ENCODE data around the gene OTUD7B. TPM values are rescaled to one million over a fixed set of nuclear protein-coding genes. Genes with fewer than 3 reads are reported as not detected.

The OTUD7B gene
- 6.7 and 15.9 TPM in 2 replicates for total RNA-seq

DNA sequence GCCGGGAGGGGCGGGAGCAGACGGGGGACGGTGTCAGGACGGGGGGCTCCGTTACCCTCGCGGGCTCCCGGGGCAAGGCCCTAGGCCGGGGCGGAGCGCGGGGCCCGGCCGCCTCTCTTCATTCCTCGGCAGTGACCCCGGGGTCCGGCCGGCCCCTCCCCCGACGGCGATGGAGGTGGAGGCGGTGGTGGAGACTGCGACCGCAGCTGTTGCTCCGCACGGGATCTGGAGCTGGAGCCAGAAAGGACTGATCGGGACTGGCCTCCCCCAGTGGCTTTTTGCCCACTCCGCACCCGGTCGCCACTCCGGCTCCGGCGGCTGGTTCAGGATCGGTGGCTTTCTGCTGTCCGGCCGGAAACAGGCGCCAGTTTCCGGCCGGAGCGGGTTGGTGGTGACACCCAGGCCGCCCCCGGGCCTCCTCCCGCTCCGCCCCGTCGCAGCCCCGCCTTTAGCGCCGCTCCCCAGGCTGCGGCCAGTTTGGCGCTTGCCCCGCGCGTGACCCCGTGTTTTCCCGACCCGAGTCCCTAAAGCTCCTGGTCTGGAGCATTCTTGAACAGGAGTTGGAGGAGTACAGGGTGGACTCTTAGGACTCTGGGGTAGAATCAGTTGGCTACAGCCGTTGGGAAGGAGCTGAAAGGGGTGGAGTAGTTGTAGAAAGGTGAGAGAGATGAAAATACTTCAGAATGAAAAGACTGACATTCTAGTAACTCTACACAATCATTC is at the start of gene OTUD7B:
Gene OTUD7B, minus strand, starts transcription at position 334 of the 723 bp plus-strand sequence. CDS start 33,216 bp downstream, outside the sequence.

DNA sequence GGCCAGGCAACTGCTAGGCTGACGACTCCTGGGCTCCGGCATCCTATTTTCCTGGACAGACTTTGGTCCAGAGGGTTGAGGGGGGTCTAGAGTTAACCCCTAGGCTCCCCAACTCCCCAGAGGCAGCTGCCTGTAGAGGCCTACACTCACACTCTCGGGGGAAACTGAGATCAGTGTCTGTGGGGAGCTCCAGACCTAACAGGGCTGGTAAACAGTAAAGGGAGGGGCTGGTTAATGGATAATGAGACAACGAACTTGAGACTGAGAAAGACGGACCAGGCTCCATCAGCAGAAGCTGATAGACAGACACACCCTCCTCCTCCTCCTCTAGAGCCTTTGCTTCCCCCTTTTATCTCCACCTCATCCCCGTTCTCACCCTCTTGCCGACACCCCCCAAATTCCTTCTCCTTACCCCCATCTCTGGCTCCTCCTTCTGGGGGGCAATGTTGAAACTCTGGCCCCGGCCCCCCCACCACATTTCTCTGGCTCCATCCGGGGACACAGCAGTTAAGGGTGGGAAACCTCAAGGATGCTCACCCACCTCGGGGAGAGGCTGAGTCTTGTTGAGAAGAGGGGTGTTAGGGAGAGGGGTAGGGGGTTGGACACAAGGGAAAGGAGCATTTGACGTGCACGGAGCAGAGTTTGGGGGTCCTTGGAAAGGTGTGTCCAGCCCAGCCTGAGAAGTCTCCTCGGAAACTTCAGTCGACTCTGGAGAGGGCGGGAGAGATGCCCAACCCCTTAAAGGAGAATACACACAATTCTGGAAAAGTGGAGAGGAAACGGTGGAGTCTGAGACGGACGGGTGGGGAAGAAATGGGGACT is 74.1 kb downstream of the OTUD7B start, which contains the start of gene MTMR11:
Gene MTMR11, minus strand, starts transcription at position 710 of the 822 bp plus-strand sequence. Its CDS starts 232 bp downstream, at position 478.

DNA sequence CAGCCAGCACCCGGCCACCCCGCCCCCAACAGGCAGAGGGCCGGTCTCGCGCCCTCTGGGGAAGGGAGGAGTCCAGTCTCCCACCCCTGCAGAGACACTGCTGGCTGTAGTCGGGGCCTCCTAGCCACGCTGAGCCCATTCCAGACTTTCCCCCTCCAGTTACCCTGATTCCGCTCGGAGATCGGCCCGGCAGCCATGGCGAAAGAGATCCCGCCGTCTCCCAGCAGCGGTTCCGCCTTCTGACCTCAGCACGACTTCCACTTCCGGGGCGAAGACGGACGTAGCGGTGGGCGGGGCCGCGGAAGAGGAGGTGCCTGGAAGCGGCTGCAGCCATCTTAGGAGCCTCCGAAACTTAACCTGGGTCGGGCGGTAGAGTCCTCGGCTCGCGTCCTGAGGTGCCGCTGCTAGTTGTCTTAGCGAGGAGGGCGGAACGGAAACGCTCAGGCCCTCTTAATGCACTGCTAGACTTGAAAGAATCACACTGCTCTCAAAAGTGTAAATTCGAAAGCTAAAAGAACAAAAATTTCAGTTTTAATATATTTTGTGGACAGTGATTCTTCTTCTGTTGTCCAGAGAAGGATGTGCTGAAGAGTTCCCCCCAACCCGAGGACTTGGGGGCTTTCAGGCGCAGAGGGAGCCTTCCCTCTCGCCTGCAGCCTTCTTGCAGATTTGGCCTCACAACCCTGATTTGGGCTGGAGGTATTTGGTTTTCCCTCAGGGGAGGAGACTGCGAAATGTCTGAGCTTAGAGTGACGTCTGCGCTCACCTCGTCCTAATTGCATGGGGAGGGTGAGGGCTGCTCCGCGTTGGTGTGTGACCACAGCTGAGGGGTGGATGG is 82.7 kb downstream of the OTUD7B start, which contains the start of gene SF3B4:
Gene SF3B4, minus strand, starts transcription at position 241 of the 838 bp plus-strand sequence. Its CDS starts 44 bp downstream, at position 197.

DNA sequence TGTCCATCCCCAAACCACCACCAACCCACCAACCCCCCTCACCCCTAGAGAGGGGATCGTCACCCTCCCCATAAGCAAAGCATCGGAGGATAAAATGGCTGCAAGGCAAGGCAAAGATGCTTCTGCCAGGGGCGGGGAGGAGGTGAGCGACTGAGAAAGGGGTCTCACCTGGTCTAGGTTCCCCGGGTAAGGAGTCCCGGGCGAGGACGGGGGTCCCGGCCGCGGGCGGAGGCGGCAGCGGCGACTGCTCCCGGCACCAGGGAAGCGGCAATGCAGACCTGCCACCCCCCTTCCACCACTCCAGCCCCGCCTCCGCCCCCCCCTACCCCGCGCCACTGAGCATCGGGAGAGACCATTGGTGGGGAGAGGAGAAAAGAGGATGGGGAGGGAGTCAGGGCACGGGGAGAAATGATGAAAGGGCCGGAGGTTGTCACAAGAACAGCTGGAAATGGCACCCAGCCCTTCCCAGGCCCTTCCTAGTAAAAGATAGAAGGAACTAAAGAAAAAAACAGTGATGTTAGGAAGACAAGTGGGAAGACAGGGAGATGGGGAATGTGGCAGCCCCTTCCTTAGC is 92.9 kb downstream of the OTUD7B start, which contains the start of gene SV2A:
Gene SV2A, minus strand, starts transcription at position 274 of the 574 bp plus-strand sequence. CDS start 4,004 bp downstream, outside the sequence.

DNA sequence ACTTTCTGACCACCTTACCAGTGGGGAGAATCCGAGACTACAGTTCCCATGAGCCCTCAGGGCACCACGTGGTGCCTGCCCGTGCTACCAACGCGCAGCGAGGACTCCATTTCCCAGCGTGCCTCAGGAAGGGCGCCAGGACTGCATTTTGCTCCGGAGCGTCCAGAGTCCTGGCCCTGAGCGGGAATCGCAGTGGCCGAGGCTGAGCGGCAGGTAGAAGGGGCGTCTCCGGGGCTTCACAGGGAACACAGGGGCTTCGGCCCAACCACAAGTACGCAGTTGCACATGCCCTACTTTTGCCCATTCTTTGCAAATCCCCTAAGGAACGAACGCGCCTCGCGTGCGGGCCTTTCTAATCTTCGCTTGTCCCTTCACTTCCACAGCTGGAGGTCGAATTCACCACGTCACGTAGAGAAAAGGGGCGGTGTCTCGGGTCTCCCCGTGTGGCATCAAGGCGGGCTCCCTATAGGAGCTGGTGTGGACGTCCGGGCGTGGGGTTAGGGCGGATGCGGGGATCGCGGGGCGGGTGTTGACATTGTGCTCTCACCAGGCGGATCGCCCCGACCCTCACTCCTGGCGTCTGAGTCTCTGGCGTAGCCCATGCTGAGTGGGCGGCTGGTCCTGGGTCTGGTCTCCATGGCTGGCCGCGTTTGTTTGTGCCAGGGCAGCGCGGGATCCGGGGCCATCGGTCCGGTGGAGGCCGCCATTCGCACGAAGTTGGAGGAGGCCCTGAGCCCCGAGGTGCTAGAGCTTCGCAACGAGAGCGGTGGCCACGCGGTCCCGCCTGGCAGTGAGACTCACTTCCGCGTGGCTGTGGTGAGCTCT is 110.9 kb downstream of the OTUD7B start, which contains the start of gene BOLA1:
Gene BOLA1, plus strand, starts transcription at position 109 of the 825 bp plus-strand sequence. Its CDS starts 492 bp downstream, at position 601.

Other genes with a start within 250 kb of the OTUD7B start
- not detected in 2 replicates for gene FCGR1A, start 228.0 kb downstream of the OTUD7B start, total RNA-seq
- gene BOLA1, start 111.2 kb downstream of the OTUD7B start, total RNA-seq: 11.2 and 12.0 TPM in 2 replicates
- gene SV2A, start 92.9 kb downstream of the OTUD7B start, total RNA-seq: 1.3 and 3.4 TPM in 2 replicates
- gene SF3B4, start 82.9 kb downstream of the OTUD7B start, total RNA-seq: 6.5 and 14.3 TPM in 2 replicates
- 7.0 and 10.7 TPM in 2 replicates for gene MTMR11, start 73.8 kb downstream of the OTUD7B start, total RNA-seq
- gene VPS45, start 57.0 kb upstream of the OTUD7B start, total RNA-seq: 16.7 and 21.1 TPM in 2 replicates
- gene PLEKHO1, start 139.2 kb upstream of the OTUD7B start, total RNA-seq: 18.1 and 19.0 TPM in 2 replicates
- 10.1 and 18.0 TPM in 2 replicates for gene ANP32E, start 225.4 kb upstream of the OTUD7B start, total RNA-seq
- gene CA14, start 247.0 kb upstream of the OTUD7B start, total RNA-seq: not detected in 2 replicates

Data from cardiac atrium fibroblast (primary cell).